IMR-90 (cell line): ENCODE results near the gene HIPK3. TPM values are rescaled to one million over a fixed set of nuclear protein-coding genes. Genes with fewer than 3 reads are reported as not detected.
A peak's percentile ranks its signal among the peaks of the same experiment; 100 is the strongest.

Source experiments
- ATAC-seq: fragments of 200-7000 bp; cut with Tn5 transposase; 2 replicates; pipeline ENCODE4 v1.9.1; 2020; ENCODE audit warnings: low read depth, mild to moderate bottlenecking, moderate library complexity
- BruUV-seq: library from RNA; stranded (reverse); fragments of 400-500 nt; replicated peaks from 2 replicates; lab custom pipeline; 2021; lab: Mats Ljungman, UMichigan
- CTCF ChIA-PET: fragments of 300-600 bp; formaldehyde crosslinking; extraction: SDS; loops from one replicate; lab custom pipeline; 2021; ENCODE audit warnings: antibody characterized with exemption; lab: Yijun Ruan, JAX
- POLR2A ChIA-PET: fragments of 300-600 bp; sonication (Branson Sonifier 250); formaldehyde crosslinking; loops from one replicate; lab custom pipeline; 2022; ENCODE audit warnings: antibody characterized with exemption; ENCODE audit not compliant: unreplicated experiment; lab: Charles Lee
- DNase-seq: peaks from one replicate; pipeline ENCODE4 v3.0.0; 2013
- H2AFZ ChIP-seq: replicated peaks from 2 replicates; pipeline ENCODE3; 2013; ENCODE audit warnings: low read length, mild to moderate bottlenecking; ENCODE audit not compliant: poor library complexity
- H2AK5ac ChIP-seq: 2 replicates; pipeline ENCODE4 v1.6.1; 2013; ENCODE audit warnings: low read depth, low read length, inconsistent platforms
- H2AK9ac ChIP-seq: replicated peaks from 2 replicates; pipeline ENCODE3; 2013; ENCODE audit warnings: mild to moderate bottlenecking, low read depth, low read length, moderate library complexity; ENCODE audit not compliant: poor library complexity
- H2BK120ac ChIP-seq: 2 replicates; pipeline ENCODE4 v1.6.1; 2013; ENCODE audit warnings: low read depth, low read length, inconsistent platforms
- H2BK15ac ChIP-seq: 3 replicates; pipeline ENCODE4 v1.6.1; 2013; ENCODE audit warnings: low read depth, low read length, inconsistent platforms
- H2BK20ac ChIP-seq: 2 replicates; pipeline ENCODE4 v1.6.1; 2013; ENCODE audit warnings: low read depth, mild to moderate bottlenecking, inconsistent platforms, low read length, moderate library complexity
- H2BK5ac ChIP-seq: 2 replicates; pipeline ENCODE4 v1.6.1; 2013; ENCODE audit warnings: mild to moderate bottlenecking, low read depth, low read length, inconsistent platforms; ENCODE audit not compliant: poor library complexity, severe bottlenecking
- H3K14ac ChIP-seq: replicated peaks from 2 replicates; pipeline ENCODE4 v1.6.1; 2013; ENCODE audit warnings: low read depth, low read length, inconsistent platforms
- H3K18ac ChIP-seq: 2 replicates; pipeline ENCODE4 v1.6.1; 2013; ENCODE audit warnings: low read depth, low read length, control low read depth
- H3K23ac ChIP-seq: 2 replicates; pipeline ENCODE4 v1.6.1; 2013; ENCODE audit warnings: low read depth, low read length, inconsistent platforms
- H3K27ac ChIP-seq: 2 replicates; pipeline ENCODE4 v1.5.1; 2013; ENCODE audit warnings: mild to moderate bottlenecking, control low read depth, low read length; ENCODE audit not compliant: insufficient read depth
- H3K27me3 ChIP-seq: 2 replicates; pipeline ENCODE4 v1.6.1; 2013; ENCODE audit warnings: low read length; ENCODE audit not compliant: control insufficient read depth, insufficient read depth
- H3K36me3 ChIP-seq: 2 replicates; pipeline ENCODE4 v1.6.1; 2013; ENCODE audit warnings: low read length, mixed read lengths; ENCODE audit not compliant: control insufficient read depth, insufficient read depth
- H3K4ac ChIP-seq: 2 replicates; pipeline ENCODE4 v1.6.1; 2013; ENCODE audit warnings: low read depth, low read length, inconsistent platforms
- H3K4me1 ChIP-seq: 2 replicates; pipeline ENCODE4 v1.6.1; 2013; ENCODE audit warnings: low read length, mixed read lengths; ENCODE audit not compliant: control insufficient read depth, insufficient read depth
- H3K4me2 ChIP-seq: 2 replicates; pipeline ENCODE4 v1.6.1; 2013; ENCODE audit warnings: low read depth, mild to moderate bottlenecking, control low read depth, low read length, moderate library complexity
- H3K4me3 ChIP-seq: 2 replicates; pipeline ENCODE4 v1.5.1; 2013; ENCODE audit warnings: low read depth, mild to moderate bottlenecking, control low read depth, low read length, moderate library complexity; ENCODE audit not compliant: insufficient read depth
- H3K56ac ChIP-seq: 2 replicates; pipeline ENCODE4 v1.6.1; 2013; ENCODE audit warnings: low read length, inconsistent platforms; ENCODE audit not compliant: insufficient read depth; ENCODE audit errors: extremely low read depth
- H3K79me1 ChIP-seq, 2 experiments: 2 replicates each; pipeline ENCODE4 v1.6.1; 2013; ENCODE audit warnings: low read length in 2 of 2, inconsistent platforms in 1 of 2, low read depth in 1 of 2
- H3K9ac ChIP-seq: 2 replicates; pipeline ENCODE4 v1.6.1; 2013; ENCODE audit warnings: low read depth, low read length, control low read depth
- H3K9me1 ChIP-seq: 2 replicates; pipeline ENCODE4 v1.6.1; 2013; ENCODE audit warnings: low read length, inconsistent platforms; ENCODE audit not compliant: insufficient read depth
- H3K9me3 ChIP-seq: 2 replicates; pipeline ENCODE4 v1.6.1; 2013; ENCODE audit warnings: low read length; ENCODE audit not compliant: control insufficient read depth, insufficient read depth
- H4K20me1 ChIP-seq: 2 replicates; pipeline ENCODE4 v1.6.1; 2013; ENCODE audit warnings: low read length, inconsistent platforms; ENCODE audit not compliant: insufficient read depth
- H4K5ac ChIP-seq: 2 replicates; pipeline ENCODE4 v1.6.1; 2013; ENCODE audit warnings: mild to moderate bottlenecking, low read depth, low read length, control low read depth
- H4K8ac ChIP-seq, 2 experiments: 2 replicates each; pipeline ENCODE4 v1.6.1; 2013; ENCODE audit warnings: low read depth in 2 of 2, low read length in 2 of 2, control low read depth in 1 of 2, inconsistent platforms in 1 of 2
- H4K91ac ChIP-seq: 2 replicates; pipeline ENCODE4 v1.6.1; 2013; ENCODE audit warnings: low read depth, low read length, inconsistent platforms; ENCODE audit not compliant: insufficient read depth
- BHLHE40 ChIP-seq: fragments of 150-350 bp; IDR thresholded peaks from 2 replicates; pipeline ENCODE4 v1.6.1; 2016; ENCODE audit warnings: mild to moderate bottlenecking, low read depth, low read length
- WGBS, 2 experiments: methylation state at CpG; one replicate each; pipeline versions ENCODE4 v1.1.5 to v1.1.7; 2013; ENCODE audit warnings: missing lambda C conversion rate in 2 of 2; ENCODE audit not compliant: insufficient read length in 1 of 2; ENCODE audit errors: extremely low coverage in 2 of 2; 5-methylcytosine and 5-hydroxymethylcytosine counted together
- dilution Hi-C: fragments of 300-500 bp; cut with HindIII; formaldehyde crosslinking; loops from one replicate; pipeline ENCODE4 v1.14.3; 2018; ENCODE audit warnings: low sequenced_read_pairs; ENCODE audit not compliant: unreplicated experiment
- in situ Hi-C: fragments of 300-500 bp; cut with MboI; formaldehyde crosslinking; loops from 3 replicates; pipeline ENCODE4 v1.14.3; 2019; ENCODE audit warnings: low sequenced_read_pairs, inconsistent platforms, mixed read lengths
- intact Hi-C: fragments of 100-400 bp; cut with micrococcal nuclease; formaldehyde crosslinking; loops from 2 replicates; pipeline ENCODE4 v1.10.0; 2022
- polyA plus RNA-seq, 3 experiments: library from polyadenylated mRNA; depleted of rRNA; stranded (reverse); fragments of >200 nt; gene quantifications; 2 replicates each; pipeline ENCODE4 v1.2.3, GENCODE V29; 2012; ENCODE audit warnings: low replicate concordance in 1 of 3
- total RNA-seq: library from RNA; depleted of rRNA; stranded (reverse); fragments of >200 nt; gene quantifications from 2 replicates; pipeline ENCODE4 v1.2.3, GENCODE V29; 2012

HIPK3 gene
- total and polyA plus RNA-seq, 2 of the 4 experiments (the other 2 are of a cell fraction): 8.3 to 103 TPM

GRCh38 chr11:33256031-33256812 lies 959 bp upstream of the HIPK3 start:
- H3K23ac ChIP-seq: peak overlapping the region; percentile 67
- H2AFZ ChIP-seq: peak overlapping the region; percentile 94
- peak overlapping the region; percentile 96; the same call in 1 of the 2 replicates for H3K56ac ChIP-seq
- H3K27ac ChIP-seq: peak overlapping the region; percentile 92
- H3K9me3 ChIP-seq: no peaks in the 10 kb centered on the region
- peak overlapping the region; percentile 96 for H3K4me3 ChIP-seq
- peak overlapping the region; percentile 86 for H2BK5ac ChIP-seq
- POLR2A ChIA-PET: no interaction called here
- H2BK120ac ChIP-seq: peak overlapping the region; percentile 80
- H4K91ac ChIP-seq: peak overlapping the region; percentile 63
- H2AK5ac ChIP-seq: no peak overlapping the region
- peak overlapping the region; percentile 11; the same call in 1 of the 3 replicates for H2BK15ac ChIP-seq
- peak overlapping the region; percentile 87 for H3K4me2 ChIP-seq
- DNase-seq (no peak), ATAC-seq (no peak)
- TF ChIP-seq BHLHE40: no peak
- H3K36me3 ChIP-seq: no peaks in the 10 kb centered on the region
- intact Hi-C loops (no loop called here), dilution Hi-C loops (no loop called here), in situ Hi-C loops (loop anchor here (5.0 kb wide), 2 partner anchors 71 to 79 kb away; no protein-coding TSS in a partner anchor)
- no TSS peak for BruUV-seq
- H3K27me3 ChIP-seq: no peaks in the 10 kb centered on the region
- H3K4me1 ChIP-seq: peaks cover 2% of the 10 kb centered on the region
- peak overlapping the region; percentile 83 for H2AK9ac ChIP-seq
- H4K8ac ChIP-seq: peak overlapping the region; percentile 78 to 86
- CTCF ChIA-PET: interaction anchor here (0.6 kb wide), 1 partner anchor 89 kb away, joined by 3 read pairs; no protein-coding TSS in a partner anchor
- H4K5ac ChIP-seq: peak overlapping the region; percentile 96; the same call in 1 of the 2 replicates
- peak overlapping the region; percentile 93 for H3K9ac ChIP-seq
- peak overlapping the region; percentile 10 for H2BK20ac ChIP-seq
- peak overlapping the region; percentile 80 for H3K14ac ChIP-seq
- H3K18ac ChIP-seq: peak overlapping the region; percentile 97
- 100% methylated on average over 1 of the region's 12 CpGs; no CpG with 5 or more reads in 1 of the 2 experiments for WGBS, 2 experiments
- H4K20me1 ChIP-seq: peaks cover 33% of the 10 kb centered on the region
- H3K79me1 ChIP-seq: peaks cover 0 to 21% of the 10 kb centered on the region in 2 experiments; a peak in 2 of 4 replicates
- H3K4ac ChIP-seq: peak overlapping the region; percentile 92
- no peaks in the 10 kb centered on the region for H3K9me1 ChIP-seq
